DND-41 (cell line): ENCODE data around the gene STXBP6.

Experiments
- EZH2 ChIP-seq: IDR thresholded peaks from 3 replicates; pipeline ENCODE4 v1.6.1; 2012; ENCODE audit warnings: borderline replicate concordance, low read depth, mild to moderate bottlenecking, moderate library complexity, low read length, inconsistent platforms; ENCODE audit not compliant: severe bottlenecking
- TF ChIP-seq, protein P1 (sequence below): IDR thresholded peaks from 2 replicates; pipeline ENCODE4 v1.5.1; 2012; ENCODE audit warnings: borderline replicate concordance, low read length, moderate library complexity, mild to moderate bottlenecking; ENCODE audit not compliant: poor library complexity, severe bottlenecking; ENCODE audit errors: extremely low read depth

DNA sequence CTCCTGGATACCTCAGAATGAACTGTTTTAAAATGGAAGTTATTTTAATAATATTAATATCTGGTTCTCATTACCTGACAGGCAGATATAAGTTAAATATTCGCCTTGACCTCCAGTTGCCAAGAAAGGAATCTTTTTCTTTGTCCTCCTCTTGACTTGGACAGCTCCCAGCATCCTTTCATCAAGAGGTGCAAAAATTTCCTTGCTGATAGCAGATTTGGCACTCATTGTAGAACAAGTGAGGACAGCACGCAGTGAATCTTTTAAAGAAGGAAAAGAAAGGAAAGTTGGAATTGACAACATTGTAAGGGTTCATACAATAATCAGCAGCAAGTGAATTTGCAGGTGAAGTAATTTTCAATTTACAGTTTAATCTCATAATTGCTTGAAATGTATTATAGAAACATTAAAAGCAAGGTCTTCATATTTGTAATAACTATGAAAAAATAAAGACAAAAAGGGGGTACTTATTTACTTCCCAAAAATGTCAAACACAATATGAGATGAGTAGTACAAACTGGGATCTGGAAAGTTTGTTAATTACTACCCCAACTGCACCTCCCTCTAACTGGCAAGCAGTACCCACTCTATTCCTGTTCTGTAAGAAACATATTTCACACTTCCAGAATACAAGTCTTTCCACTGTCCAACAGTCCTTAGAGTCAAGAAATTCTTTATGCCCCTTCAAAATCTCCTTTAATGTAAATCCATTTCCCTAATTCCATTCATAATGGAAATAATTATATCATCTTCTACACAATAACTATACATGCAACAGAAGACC, 75.2 kb downstream of the STXBP6 start:
- TF ChIP-seq, protein P1, sequence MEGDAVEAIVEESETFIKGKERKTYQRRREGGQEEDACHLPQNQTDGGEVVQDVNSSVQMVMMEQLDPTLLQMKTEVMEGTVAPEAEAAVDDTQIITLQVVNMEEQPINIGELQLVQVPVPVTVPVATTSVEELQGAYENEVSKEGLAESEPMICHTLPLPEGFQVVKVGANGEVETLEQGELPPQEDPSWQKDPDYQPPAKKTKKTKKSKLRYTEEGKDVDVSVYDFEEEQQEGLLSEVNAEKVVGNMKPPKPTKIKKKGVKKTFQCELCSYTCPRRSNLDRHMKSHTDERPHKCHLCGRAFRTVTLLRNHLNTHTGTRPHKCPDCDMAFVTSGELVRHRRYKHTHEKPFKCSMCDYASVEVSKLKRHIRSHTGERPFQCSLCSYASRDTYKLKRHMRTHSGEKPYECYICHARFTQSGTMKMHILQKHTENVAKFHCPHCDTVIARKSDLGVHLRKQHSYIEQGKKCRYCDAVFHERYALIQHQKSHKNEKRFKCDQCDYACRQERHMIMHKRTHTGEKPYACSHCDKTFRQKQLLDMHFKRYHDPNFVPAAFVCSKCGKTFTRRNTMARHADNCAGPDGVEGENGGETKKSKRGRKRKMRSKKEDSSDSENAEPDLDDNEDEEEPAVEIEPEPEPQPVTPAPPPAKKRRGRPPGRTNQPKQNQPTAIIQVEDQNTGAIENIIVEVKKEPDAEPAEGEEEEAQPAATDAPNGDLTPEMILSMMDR: no peak
- no peak for TF ChIP-seq EZH2
